B cell (primary cell): ENCODE measurements around the gene TAF8. TPM values are rescaled to one million over a fixed set of nuclear protein-coding genes. Genes with fewer than 3 reads are reported as not detected.
"Not testable (repeated sequence)": the region's sequence is repeated elsewhere in the genome, so short reads cannot be mapped to it uniquely, and the experiment has no call there.

ENCODE experiments used
- ATAC-seq: fragments of 200-7000 bp; cut with Tn5 transposase; one replicate; pipeline ENCODE4 v1.10.0; 2021; ENCODE audit warnings: low read depth, mild to moderate bottlenecking, moderate number of reproducible peaks, moderate library complexity
- CTCF ChIA-PET: fragments of 350-600 bp; sonication (Branson Sonifier 250); formaldehyde crosslinking; loops from one replicate; lab custom pipeline; 2021; ENCODE audit warnings: antibody characterized with exemption, inconsistent platforms; lab: Charles Lee
- POLR2A ChIA-PET: fragments of 350-600 bp; sonication (Branson Sonifier 250); formaldehyde crosslinking; loops from one replicate; lab custom pipeline; 2021; ENCODE audit warnings: antibody characterized with exemption; lab: Charles Lee
- DNase-seq: peaks from one replicate; pipeline ENCODE4 v3.0.0; 2013
- H2AFZ ChIP-seq: 2 replicates; pipeline ENCODE4 v1.6.1; 2012; ENCODE audit warnings: mild to moderate bottlenecking, low read depth, low read length; ENCODE audit not compliant: insufficient read depth, poor library complexity, severe bottlenecking
- H3K27ac ChIP-seq, 2 donors: 1 replicate in 1 of 2; 2 replicates in 1 of 2; pipeline ENCODE4 v1.5.1; 2012 to 2013; ENCODE audit warnings: low read length in 2 of 2, mild to moderate bottlenecking in 2 of 2, moderate library complexity in 1 of 2
- H3K27me3 ChIP-seq, 4 experiments: fragments of 200-600 bp in 1 of 4; sonication (generic) in 1 of 4; replicated peaks in 1 of 4; 1 replicate in 2 of 4; 2 replicates in 2 of 4; pipeline versions ENCODE4 v1.6.1 to v1.7.0; 2013 to 2016; ENCODE audit warnings: low read length in 3 of 4, mild to moderate bottlenecking in 2 of 4, mixed read lengths in 1 of 4, moderate library complexity in 1 of 4; ENCODE audit not compliant: insufficient read depth in 4 of 4, control insufficient read depth in 3 of 4; ENCODE audit errors: control extremely low read depth in 1 of 4
- H3K36me3 ChIP-seq, 2 experiments: replicated peaks in 1 of 2; 1 replicate in 1 of 2; 2 replicates in 1 of 2; pipeline versions ENCODE4 v1.6.1 to v1.7.1; 2013; ENCODE audit warnings: low read length in 1 of 2; ENCODE audit not compliant: insufficient read depth in 2 of 2, control insufficient read depth in 1 of 2; ENCODE audit errors: control extremely low read depth in 1 of 2, extremely low read depth in 1 of 2
- H3K4me1 ChIP-seq, 2 donors: fragments of 200-600 bp in 1 of 2; sonication (generic) in 1 of 2; 1 replicate in 1 of 2; 2 replicates in 1 of 2; pipeline versions ENCODE4 v1.5.1 to v1.6.1; 2013 to 2017; ENCODE audit warnings: low read length in 2 of 2; ENCODE audit not compliant: control insufficient read depth in 2 of 2, insufficient read depth in 2 of 2
- H3K4me2 ChIP-seq: replicated peaks from 2 replicates; pipeline ENCODE3; 2012; ENCODE audit warnings: mild to moderate bottlenecking, low read depth, low read length; ENCODE audit not compliant: poor library complexity, severe bottlenecking
- H3K4me3 ChIP-seq, 5 experiments: fragments of 200-600 bp in 1 of 5; sonication (generic) in 1 of 5; 1 replicate in 3 of 5; 2 replicates in 2 of 5; pipeline versions ENCODE4 v1.5.1 to v1.7.0; 2011 to 2016; ENCODE audit warnings: low read length in 4 of 5, mild to moderate bottlenecking in 4 of 5, low read depth in 2 of 5, control low read depth in 1 of 5, moderate library complexity in 1 of 5; ENCODE audit not compliant: insufficient read depth in 1 of 5; ENCODE audit errors: control extremely low read depth in 1 of 5, extremely low read depth in 1 of 5
- H3K79me2 ChIP-seq: fragments of 200-600 bp; sonication (generic); one replicate; pipeline ENCODE4 v1.6.0; 2016; ENCODE audit warnings: low read length; ENCODE audit not compliant: control insufficient read depth, insufficient read depth
- H3K9ac ChIP-seq: fragments of 200-600 bp; sonication (generic); 2 replicates; pipeline ENCODE4 v1.6.1; 2017; ENCODE audit warnings: mild to moderate bottlenecking, low read length, moderate library complexity
- H3K9me3 ChIP-seq, 3 donors: one replicate each; pipeline versions ENCODE4 v1.6.1 to v1.7.1; 2013; ENCODE audit warnings: low read length in 2 of 3; ENCODE audit not compliant: control insufficient read depth in 2 of 3, insufficient read depth in 1 of 3; ENCODE audit errors: control extremely low read depth in 1 of 3
- H4K20me1 ChIP-seq: 2 replicates; pipeline ENCODE4 v1.6.0; 2012; ENCODE audit warnings: mild to moderate bottlenecking, low read length; ENCODE audit not compliant: insufficient read depth, control insufficient read depth, poor library complexity, severe bottlenecking
- H3K27ac Mint-ChIP-seq: one replicate; pipeline ENCODE4 v1.8.0; 2021; ENCODE audit warnings: mixed read lengths
- H3K27me3 Mint-ChIP-seq: one replicate; pipeline ENCODE4 v1.8.0; 2021; ENCODE audit warnings: mixed read lengths
- H3K4me1 Mint-ChIP-seq: one replicate; pipeline ENCODE4 v1.8.0; 2021; ENCODE audit warnings: mixed read lengths
- H3K4me3 Mint-ChIP-seq: one replicate; pipeline ENCODE4 v1.8.0; 2021; ENCODE audit warnings: mixed read lengths
- H3K9me3 Mint-ChIP-seq: one replicate; pipeline ENCODE4 v1.8.0; 2022; ENCODE audit warnings: mixed read lengths; ENCODE audit not compliant: insufficient read depth
- CTCF ChIP-seq: fragments of 200-600 bp; IDR thresholded peaks from one replicate; pipeline ENCODE4 v1.8.0; 2022; ENCODE audit warnings: antibody characterized with exemption, mild to moderate bottlenecking
- WGBS: methylation state at CpG from one replicate; pipeline ENCODE4 v1.1.5; 2013; ENCODE audit warnings: missing lambda C conversion rate; ENCODE audit not compliant: insufficient coverage; 5-methylcytosine and 5-hydroxymethylcytosine counted together
- intact Hi-C: fragments of 100-400 bp; cut with micrococcal nuclease; formaldehyde crosslinking; loops from one replicate; pipeline ENCODE4 v1.10.0; 2022
- polyA plus RNA-seq: library from polyadenylated mRNA; depleted of rRNA; stranded (reverse); fragments of >200 nt; gene quantifications from 2 replicates; pipeline ENCODE4 v1.2.3, GENCODE V29; 2012
- total RNA-seq, 2 donors: library from RNA; stranded (reverse); fragments of 120-200 nt in 1 of 2; gene quantifications; 1 replicate in 1 of 2; 2 replicates in 1 of 2; pipeline versions ENCODE4 v1.2.3 to v1.2.4, GENCODE V29; 2013 to 2022

TAF8 gene
- total and polyA plus RNA-seq, 2 donors (not counting 1 experiment from before 2014, with no cell fraction given): 30.6 to 67.0 TPM

- no peak for ATAC-seq
- Histone ChIP-seq H3K4me2 (no peak overlapping the region), H3K9ac (no peak overlapping the region), H3K36me3 (peaks cover 4 to 27% of the 10 kb centered on the region in 2 experiments), H4K20me1 (peaks cover 76% of the 10 kb centered on the region), H3K4me1 (peaks cover 0 to 3% of the 10 kb centered on the region in 2 donors), H3K4me3 (no peak overlapping the region), H3K79me2 (peaks cover 87% of the 10 kb centered on the region), H3K9me3 (no peaks in the 10 kb centered on the region), H2AFZ (no peak overlapping the region), H3K27me3 (no peaks in the 10 kb centered on the region), H3K27ac (no peak overlapping the region)
- ChIA-PET POLR2A (no interaction called here), CTCF (interaction anchor here (0.6 to 1.3 kb wide), 2 partner anchors 12 to 21 kb away, joined by 3 to 4 read pairs; no protein-coding TSS in a partner anchor)
- no peak for TF ChIP-seq CTCF
- Mint-ChIP-seq H3K9me3 (no peaks in the 10 kb centered on the region), H3K4me3 (no peak overlapping the region), H3K27me3 (no peaks in the 10 kb centered on the region), H3K4me1 (peaks cover 10% of the 10 kb centered on the region), H3K27ac (no peak overlapping the region)
- WGBS: 100% methylated on average over 5 of the region's 6 CpGs
- no peak for DNase-seq
- intact Hi-C loops: no loop called here
These were observed 48.8 kb upstream of the TAF8 start for GRCh38 chr6:42001506-42001905.

- peaks cover 79% of the 10 kb centered on the region for H4K20me1 ChIP-seq
- H3K9me3 ChIP-seq, intact Hi-C loops, H3K27ac ChIP-seq, H3K27me3 ChIP-seq, H3K27ac Mint-ChIP-seq, H3K4me2 ChIP-seq, H2AFZ ChIP-seq, POLR2A ChIA-PET, H3K4me3 Mint-ChIP-seq, DNase-seq, H3K9me3 Mint-ChIP-seq, H3K9ac ChIP-seq, CTCF ChIA-PET, ATAC-seq, H3K4me3 ChIP-seq, H3K27me3 Mint-ChIP-seq: not testable (repeated sequence)
- WGBS: no CpG with 5 or more reads among the region's 1 CpG
- H3K79me2 ChIP-seq: peaks cover 75% of the 10 kb centered on the region
- H3K4me1 ChIP-seq: peaks cover 15 to 19% of the 10 kb centered on the region in 2 donors
- peaks cover 22% of the 10 kb centered on the region for H3K4me1 Mint-ChIP-seq
- H3K36me3 ChIP-seq: peaks cover 0 to 19% of the 10 kb centered on the region in 2 experiments
These were observed 46.7 kb upstream of the TAF8 start for GRCh38 chr6:42003658-42004057.
